ENCODE data around the gene MAD1L1.

MAD1L1 gene

DNA sequence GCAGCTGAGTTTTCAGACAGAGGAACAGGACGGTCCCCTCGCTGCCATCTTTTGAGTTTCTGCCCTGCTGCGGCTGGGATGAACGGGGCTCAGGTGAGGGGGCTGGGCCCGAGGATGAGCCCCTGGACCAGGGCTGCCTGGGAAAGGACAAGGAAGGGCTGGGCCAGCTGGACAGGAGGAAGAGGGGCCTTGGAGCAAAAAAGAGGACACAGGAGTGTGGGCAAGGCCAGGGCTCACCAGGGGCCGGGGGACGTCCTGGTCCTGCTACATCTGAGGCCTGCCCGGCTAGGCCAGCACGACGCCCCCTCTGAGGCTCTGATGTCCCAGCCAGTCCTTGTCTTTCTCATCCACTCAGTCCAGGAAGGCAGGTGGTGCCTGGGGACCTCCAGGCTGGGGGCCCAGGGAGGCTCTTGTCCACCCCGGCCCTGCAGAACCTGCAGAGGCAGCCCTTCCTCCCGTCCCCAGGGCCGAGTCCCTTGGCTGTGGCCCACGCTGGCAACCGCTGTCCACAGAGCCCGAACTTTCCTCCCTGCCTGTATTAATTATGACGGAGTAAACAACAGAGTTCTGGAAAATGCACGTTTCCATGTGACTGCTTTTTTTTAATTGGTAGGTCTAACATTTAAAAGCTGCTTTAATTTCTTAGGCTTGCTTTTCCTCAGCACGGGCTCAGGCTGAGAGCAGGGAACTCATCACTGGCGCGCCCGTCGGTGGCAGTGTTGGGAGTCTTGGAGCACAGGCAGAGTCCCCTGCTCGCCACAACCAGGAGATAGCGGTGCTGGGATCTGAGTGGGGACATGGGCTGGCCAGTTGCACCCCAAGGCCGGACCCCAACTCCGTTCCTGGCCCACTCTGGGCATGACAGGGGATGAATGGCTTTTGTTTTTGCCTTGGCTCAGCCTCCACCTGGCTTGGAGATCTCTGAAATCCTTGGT lies 375.0 kb downstream of the MAD1L1 start:
- TF ChIP-seq POLR2AphosphoS5 (IDR thresholded peaks at IDR 0.05; ENCODE audit: borderline replicate concordance, low read depth, low read length) (no peak), EZH2 (IDR thresholded peaks at IDR 0.05) (no peak), FOXP2 (optimal IDR thresholded peaks at IDR 0.05; ENCODE audit: control extremely low read depth, extremely low read length, insufficient read depth) (no peak)
- H3K4me3 ChIP-seq: no peak overlapping the region
- H3K9me3 ChIP-seq (ENCODE audit: low read depth, low read length): no peaks in the 10 kb centered on the region
- no peaks in the 10 kb centered on the region for H3K36me3 ChIP-seq (ENCODE audit: insufficient read depth, low read length)
- DNase-seq (ENCODE audit: low read depth, low spot score): no peak
- no peak overlapping the region for H3K9ac ChIP-seq (ENCODE audit: insufficient read length)
- no peak overlapping the region for H3K27ac ChIP-seq

DNA sequence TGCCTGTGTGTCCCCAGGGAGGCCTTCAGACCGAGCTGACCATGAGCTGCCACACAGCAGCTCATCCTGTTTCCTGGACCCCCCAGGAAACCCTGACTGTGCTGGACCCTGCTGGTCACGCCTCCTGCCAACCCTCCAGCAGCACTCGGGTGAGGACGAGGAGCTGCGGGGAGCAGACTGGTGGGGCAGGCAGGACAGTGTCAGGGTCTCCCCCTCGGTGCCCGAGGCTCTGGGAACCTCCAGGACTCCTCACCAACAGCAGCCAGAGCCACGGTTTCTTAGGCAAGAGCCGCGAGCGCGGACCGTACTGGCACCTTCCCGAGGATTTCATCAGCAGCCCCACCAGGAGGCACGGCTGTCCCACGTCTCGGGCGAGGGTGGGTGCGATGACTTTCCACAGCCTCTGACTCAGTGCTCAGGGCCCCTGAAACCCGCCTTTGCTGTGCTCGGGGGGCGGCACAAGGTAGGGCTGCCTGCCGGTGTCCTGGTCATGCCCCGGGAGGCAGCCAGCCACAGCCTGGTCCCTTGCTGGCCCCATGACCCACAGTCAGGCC lies 375.8 kb downstream of the MAD1L1 start:
- Histone ChIP-seq H3K27ac (no peak overlapping the region), H3K4me3 (no peak overlapping the region), H3K9me3 (ENCODE audit: low read depth, low read length) (no peaks in the 10 kb centered on the region), H3K9ac (ENCODE audit: insufficient read length) (no peak overlapping the region), H3K36me3 (ENCODE audit: insufficient read depth, low read length) (no peaks in the 10 kb centered on the region)
- no peak for DNase-seq (ENCODE audit: low read depth, low spot score)
- TF ChIP-seq FOXP2 (optimal IDR thresholded peaks at IDR 0.05; ENCODE audit: control extremely low read depth, extremely low read length, insufficient read depth): no peak
- no peak for TF ChIP-seq EZH2 (IDR thresholded peaks at IDR 0.05)
- TF ChIP-seq POLR2AphosphoS5 (IDR thresholded peaks at IDR 0.05; ENCODE audit: borderline replicate concordance, low read depth, low read length): no peak

DNA sequence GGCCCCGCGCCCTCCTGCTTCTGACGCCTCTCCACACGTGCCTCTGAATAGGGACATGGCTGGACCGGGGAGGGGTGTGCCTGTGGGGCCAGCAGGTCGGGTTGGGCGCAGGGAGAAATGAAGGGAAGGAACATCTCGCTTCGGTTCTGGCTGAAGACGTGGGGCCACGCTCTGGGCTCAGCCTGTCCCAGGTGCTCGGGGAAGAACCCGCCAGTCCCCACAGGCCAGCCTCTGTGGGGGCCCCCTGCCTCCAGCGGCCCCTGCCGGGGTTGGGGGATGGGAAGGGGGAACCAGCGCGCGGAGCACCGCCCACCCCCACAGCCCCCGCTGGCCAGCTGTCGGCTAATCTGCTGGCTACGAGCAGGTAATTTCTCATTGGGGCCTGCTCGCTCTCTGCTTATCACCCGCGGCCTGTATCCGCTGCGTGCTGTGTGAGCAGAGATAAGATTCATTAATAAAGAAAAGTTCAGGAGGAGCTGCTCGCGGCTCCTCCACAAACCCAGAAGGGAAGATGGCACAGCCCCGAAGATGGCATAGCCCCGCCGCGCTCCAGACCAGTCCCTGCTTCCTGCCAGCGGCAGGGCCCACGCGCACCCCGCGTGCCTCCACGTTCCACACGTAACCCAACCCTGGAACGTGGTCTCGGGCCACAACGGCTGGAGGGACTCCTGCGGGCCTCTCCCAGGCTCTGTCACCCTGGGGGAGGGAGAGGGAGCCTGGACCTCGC lies 376.4 kb downstream of the MAD1L1 start:
- Histone ChIP-seq H3K9ac (ENCODE audit: insufficient read length) (no peak overlapping the region), H3K36me3 (ENCODE audit: insufficient read depth, low read length) (no peaks in the 10 kb centered on the region), H3K4me3 (no peak overlapping the region), H3K27ac (no peak overlapping the region), H3K9me3 (ENCODE audit: low read depth, low read length) (no peaks in the 10 kb centered on the region)
- TF ChIP-seq FOXP2 (optimal IDR thresholded peaks at IDR 0.05; ENCODE audit: control extremely low read depth, extremely low read length, insufficient read depth) (no peak), POLR2AphosphoS5 (IDR thresholded peaks at IDR 0.05; ENCODE audit: borderline replicate concordance, low read depth, low read length) (no peak), EZH2 (IDR thresholded peaks at IDR 0.05) (no peak)
- DNase-seq (ENCODE audit: low read depth, low spot score): no peak

DNA sequence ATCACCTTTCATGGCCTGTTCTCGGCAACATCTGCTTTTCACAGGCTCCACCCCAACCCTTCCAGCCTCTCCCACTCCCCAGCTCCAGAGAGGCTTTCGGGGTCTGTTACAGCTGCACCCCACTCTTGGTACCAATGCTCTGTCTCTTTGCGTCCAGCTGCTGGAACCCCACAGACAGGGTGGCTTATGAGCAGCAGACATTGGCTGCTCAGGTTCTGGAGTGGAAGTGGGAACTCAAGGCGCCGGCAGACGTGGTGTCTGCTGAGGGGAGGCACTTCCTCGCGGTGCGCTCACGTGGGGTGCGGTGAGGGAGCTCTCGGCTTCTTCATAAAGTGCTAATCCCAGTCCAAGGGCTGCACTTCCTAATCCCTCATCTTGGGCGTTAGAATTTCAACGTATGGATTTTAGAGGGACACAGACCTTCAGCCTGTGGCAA lies 377.0 kb downstream of the MAD1L1 start:
- no peaks in the 10 kb centered on the region for H3K36me3 ChIP-seq (ENCODE audit: insufficient read depth, low read length)
- no peak overlapping the region for H3K4me3 ChIP-seq
- H3K27ac ChIP-seq: no peak overlapping the region
- TF ChIP-seq FOXP2 (optimal IDR thresholded peaks at IDR 0.05; ENCODE audit: control extremely low read depth, extremely low read length, insufficient read depth) (no peak), EZH2 (IDR thresholded peaks at IDR 0.05) (no peak), POLR2AphosphoS5 (IDR thresholded peaks at IDR 0.05; ENCODE audit: borderline replicate concordance, low read depth, low read length) (no peak)
- no peak overlapping the region for H3K9ac ChIP-seq (ENCODE audit: insufficient read length)
- no peak for DNase-seq (ENCODE audit: low read depth, low spot score)
- no peaks in the 10 kb centered on the region for H3K9me3 ChIP-seq (ENCODE audit: low read depth, low read length)

DNA sequence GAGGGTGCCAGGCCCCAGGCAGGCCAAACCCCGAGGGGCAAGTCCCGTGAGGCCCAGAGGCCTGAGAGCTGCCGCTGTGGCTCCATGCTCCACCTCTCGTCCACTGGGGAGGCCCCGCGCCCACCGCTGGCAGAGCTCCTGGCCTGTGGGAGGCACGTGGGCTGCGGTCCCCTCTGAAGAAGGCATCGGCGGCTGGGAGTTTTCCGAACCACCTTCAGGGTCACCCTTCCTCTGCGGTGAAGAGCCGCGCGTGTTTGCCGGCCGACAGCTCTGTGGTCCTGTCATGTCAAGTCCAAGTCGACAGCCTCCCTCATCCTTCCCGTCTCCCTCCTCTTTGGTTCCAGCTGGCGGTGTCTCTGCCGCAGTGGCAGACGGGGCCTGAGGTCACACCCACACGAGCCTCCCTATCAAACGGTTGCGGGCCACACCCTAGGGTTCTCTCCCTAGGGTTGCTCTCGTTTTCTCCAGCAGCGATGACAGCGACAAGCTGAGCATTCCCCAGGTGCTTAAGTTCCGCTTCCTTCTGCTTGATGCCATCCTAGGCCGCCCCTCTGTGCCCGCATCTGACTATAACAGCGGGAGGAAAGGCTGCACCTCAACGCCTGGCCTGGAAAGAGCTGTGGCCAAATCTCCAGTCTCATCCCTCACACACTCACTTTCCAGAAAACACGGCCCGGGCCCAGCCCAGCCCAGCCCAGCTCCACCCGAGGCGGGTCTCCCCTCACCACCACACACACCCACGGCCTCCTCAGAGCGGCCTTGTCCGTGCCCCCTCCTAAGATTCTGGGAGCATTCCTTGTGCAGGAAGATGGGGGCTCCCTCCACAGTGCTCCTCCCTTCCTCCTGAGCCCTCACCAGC lies 377.6 kb downstream of the MAD1L1 start:
- DNase-seq (ENCODE audit: low read depth, low spot score): no peak
- H3K9ac ChIP-seq (ENCODE audit: insufficient read length): no peak overlapping the region
- no peak overlapping the region for H3K27ac ChIP-seq

DNA sequence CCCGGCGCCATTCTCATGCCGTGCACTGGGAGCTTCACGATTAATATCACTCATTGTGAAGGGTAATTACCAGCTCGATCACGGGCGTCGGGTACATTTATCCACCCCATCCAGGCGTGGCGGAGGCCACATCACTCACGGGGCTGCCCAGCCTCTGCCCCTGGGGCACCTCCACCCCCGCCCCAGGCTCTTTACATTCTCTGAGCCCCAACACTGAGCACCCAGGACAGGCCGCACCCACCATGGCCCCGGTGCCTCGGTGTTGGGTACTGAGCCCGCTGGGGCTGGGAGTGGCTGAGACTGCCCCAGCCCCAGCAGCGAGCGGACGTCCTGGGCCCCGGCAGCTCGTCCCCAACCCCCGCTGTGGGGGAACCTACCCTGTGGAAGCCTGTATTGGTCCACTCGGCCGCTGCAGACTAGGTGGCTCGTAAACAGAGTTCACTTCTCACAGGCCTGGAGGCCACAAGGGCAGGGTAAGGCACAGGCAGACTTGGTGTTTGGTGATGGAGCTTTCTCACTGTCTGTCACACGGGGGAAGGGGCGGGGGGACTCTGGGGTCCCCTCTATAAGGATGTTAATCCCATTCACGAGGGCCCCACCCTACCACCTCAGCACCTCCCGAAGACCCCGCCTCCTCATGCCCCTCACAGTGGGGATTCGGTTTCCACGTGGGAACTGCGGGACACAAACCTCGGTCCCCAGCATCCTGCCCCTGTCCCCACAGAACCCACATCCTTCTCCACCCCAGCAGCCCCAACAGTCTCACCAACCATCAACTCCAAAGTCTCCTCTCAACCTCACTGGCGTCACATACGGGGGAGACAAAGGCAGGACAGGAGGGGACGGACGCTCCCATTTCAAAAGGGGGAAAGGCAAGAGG lies 378.5 kb downstream of the MAD1L1 start:
- H3K36me3 ChIP-seq (ENCODE audit: insufficient read depth, low read length): no peaks in the 10 kb centered on the region
- no peak for DNase-seq (ENCODE audit: low read depth, low spot score)
- TF ChIP-seq POLR2AphosphoS5 (IDR thresholded peaks at IDR 0.05; ENCODE audit: borderline replicate concordance, low read depth, low read length) (no peak), FOXP2 (optimal IDR thresholded peaks at IDR 0.05; ENCODE audit: control extremely low read depth, extremely low read length, insufficient read depth) (no peak), EZH2 (IDR thresholded peaks at IDR 0.05) (no peak)
- no peak overlapping the region for H3K27ac ChIP-seq
- no peak overlapping the region for H3K4me3 ChIP-seq
- no peaks in the 10 kb centered on the region for H3K9me3 ChIP-seq (ENCODE audit: low read depth, low read length)
- no peak overlapping the region for H3K9ac ChIP-seq (ENCODE audit: insufficient read length)

More for the DNA sequence above, 377.6 kb downstream of the MAD1L1 start:
- TF ChIP-seq EZH2 (IDR thresholded peaks at IDR 0.05): no peak
- TF ChIP-seq POLR2AphosphoS5 (IDR thresholded peaks at IDR 0.05; ENCODE audit: borderline replicate concordance, low read depth, low read length): no peak
- TF ChIP-seq FOXP2 (optimal IDR thresholded peaks at IDR 0.05; ENCODE audit: control extremely low read depth, extremely low read length, insufficient read depth): no peak
- H3K4me3 ChIP-seq: no peak overlapping the region
- H3K9me3 ChIP-seq (ENCODE audit: low read depth, low read length): no peaks in the 10 kb centered on the region
- no peaks in the 10 kb centered on the region for H3K36me3 ChIP-seq (ENCODE audit: insufficient read depth, low read length)

DNA sequence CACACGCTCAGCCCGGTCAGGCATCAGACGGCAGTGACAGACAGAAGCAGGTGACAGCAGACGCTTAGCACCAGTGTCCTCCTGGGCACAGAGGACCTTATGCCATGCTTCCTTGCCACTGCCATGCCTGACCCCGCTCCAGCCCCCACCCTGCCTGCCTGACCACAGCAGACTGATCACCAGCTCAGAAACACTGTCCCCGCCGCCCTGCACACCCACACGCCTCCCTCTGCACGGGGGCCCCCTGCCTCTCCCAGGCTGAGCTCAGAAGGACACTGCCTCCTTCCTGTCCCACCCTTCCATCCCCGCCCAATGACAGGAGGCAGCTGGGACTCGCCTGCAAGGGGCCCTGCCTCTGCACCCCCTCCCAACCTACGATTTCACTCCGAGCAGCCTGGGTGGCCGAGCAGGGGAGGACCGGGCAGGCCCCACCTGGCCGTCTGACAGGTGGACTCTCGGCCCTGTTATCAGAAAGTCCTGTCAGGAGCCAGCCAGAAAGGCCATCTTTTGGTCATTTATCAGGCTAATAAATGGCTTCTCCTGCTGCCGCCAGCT lies 379.2 kb downstream of the MAD1L1 start:
- DNase-seq (ENCODE audit: low read depth, low spot score): no peak
- Histone ChIP-seq H3K9me3 (ENCODE audit: low read depth, low read length) (no peaks in the 10 kb centered on the region), H3K27ac (no peak overlapping the region), H3K36me3 (ENCODE audit: insufficient read depth, low read length) (no peaks in the 10 kb centered on the region), H3K9ac (ENCODE audit: insufficient read length) (no peak overlapping the region), H3K4me3 (no peak overlapping the region)
- no peak for TF ChIP-seq POLR2AphosphoS5 (IDR thresholded peaks at IDR 0.05; ENCODE audit: borderline replicate concordance, low read depth, low read length)
- TF ChIP-seq FOXP2 (optimal IDR thresholded peaks at IDR 0.05; ENCODE audit: control extremely low read depth, extremely low read length, insufficient read depth): no peak
- no peak for TF ChIP-seq EZH2 (IDR thresholded peaks at IDR 0.05)
